Measurements from ENCODE around the gene CCR4. TPM values are rescaled to one million over a fixed set of nuclear protein-coding genes. Genes with fewer than 3 reads are reported as not detected.

CCR4 gene
- total RNA-seq, 1 experiment from 2014 or later, result 0.22 TPM

DNA sequence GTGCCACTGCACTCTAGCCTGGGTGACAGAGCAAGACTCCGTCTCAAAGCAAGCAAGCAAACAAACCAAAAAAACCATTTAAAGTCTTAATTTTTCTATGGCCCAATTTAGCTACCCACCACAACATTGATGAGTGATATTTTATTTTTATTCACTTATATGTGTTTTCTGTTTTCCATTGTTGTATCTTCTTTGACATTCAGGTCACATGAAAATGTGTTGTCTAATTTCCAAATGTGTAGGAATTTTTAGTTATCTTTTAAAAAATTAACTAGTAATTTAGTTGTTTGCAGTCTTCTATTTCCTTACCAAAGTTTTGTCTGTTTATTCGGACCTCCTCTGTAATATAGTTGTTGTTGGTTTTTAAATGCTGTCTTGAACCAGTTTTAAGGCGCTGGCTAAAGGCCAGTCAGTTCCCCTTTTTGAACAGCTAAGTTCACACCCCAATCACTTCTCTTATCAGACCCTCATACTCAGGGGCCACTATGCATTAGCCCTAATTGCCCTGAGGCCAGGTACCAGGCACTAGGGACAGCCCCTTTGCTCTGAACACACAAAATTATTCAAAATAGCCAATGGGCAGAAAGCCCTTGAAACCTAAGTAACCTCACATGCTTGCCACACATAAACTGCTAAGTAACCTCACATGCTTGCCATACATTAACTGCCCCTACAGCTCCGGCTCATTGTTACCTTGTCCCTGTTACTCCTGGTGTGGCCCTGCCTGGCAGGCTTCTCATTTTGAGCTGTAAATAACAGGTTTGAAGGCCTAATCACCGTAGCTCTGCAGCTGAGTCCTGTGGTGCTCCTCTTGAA, 4.3 kb upstream of the CCR4 start:
- POLR2A ChIA-PET, result interaction anchor here (0.5 kb wide), 1 partner anchor 439 kb away, joined by 6 read pairs; no protein-coding TSS in a partner anchor
- TF ChIP-seq, protein P1, sequence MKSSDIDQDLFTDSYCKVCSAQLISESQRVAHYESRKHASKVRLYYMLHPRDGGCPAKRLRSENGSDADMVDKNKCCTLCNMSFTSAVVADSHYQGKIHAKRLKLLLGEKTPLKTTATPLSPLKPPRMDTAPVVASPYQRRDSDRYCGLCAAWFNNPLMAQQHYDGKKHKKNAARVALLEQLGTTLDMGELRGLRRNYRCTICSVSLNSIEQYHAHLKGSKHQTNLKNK (CRISPR knock-in tag; IDR thresholded peaks at IDR 0.05), result no peak
- no peak for TF ChIP-seq RORB (CRISPR knock-in tag; IDR thresholded peaks at IDR 0.05)
- no peak for TF ChIP-seq CREM (CRISPR knock-in tag; IDR thresholded peaks at IDR 0.05)
- ATAC-seq (no peak; the same call in none of the 2 replicates), DNase-seq (ENCODE audit: low spot score) (no peak)
- no peaks in the 10 kb centered on the region for H3K4me1 Mint-ChIP-seq
- no peak overlapping the region for H3K27ac Mint-ChIP-seq
- H3K9me3 Mint-ChIP-seq, result no peaks in the 10 kb centered on the region
- H3K27me3 Mint-ChIP-seq (ENCODE audit: low read depth), result peaks cover 7% of the 10 kb centered on the region; the same call in 1 of the 2 replicates
- no peak overlapping the region for H3K4me3 Mint-ChIP-seq
- no peaks in the 10 kb centered on the region for H3K36me3 Mint-ChIP-seq
- CTCF ChIA-PET, result interaction anchor here (0.7 to 4.6 kb wide), 19 partner anchors 11 to 840 kb away, joined by 3 to 36 read pairs (median 4); no protein-coding TSS in a partner anchor

DNA sequence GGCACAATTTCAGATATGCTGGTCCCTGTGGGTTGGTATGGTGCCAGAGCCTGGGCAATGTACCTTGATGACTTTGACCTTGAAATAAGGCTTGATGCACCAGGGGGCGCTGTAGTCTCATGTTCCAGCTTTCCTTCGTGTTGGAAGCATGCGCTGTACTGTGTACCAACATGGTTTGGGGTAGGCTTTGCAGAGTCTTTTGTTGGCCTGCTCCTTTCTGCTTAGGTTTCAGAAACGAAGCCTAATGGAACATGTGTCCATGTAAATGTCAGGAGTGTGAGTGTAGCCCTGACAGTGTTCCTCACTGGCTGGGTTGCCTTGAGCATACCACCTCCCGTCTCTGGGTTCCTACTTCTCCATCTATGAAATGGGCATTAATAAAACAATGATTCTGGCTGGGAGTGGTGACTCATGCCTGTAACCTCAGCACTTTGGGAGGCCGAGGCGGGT, 3.6 kb upstream of the CCR4 start:
- TF ChIP-seq, protein P1 (CRISPR knock-in tag; IDR thresholded peaks at IDR 0.05), result no peak
- TF ChIP-seq, protein P2, sequence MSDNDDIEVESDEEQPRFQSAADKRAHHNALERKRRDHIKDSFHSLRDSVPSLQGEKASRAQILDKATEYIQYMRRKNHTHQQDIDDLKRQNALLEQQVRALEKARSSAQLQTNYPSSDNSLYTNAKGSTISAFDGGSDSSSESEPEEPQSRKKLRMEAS (CRISPR knock-in tag; IDR thresholded peaks at IDR 0.05), result peak; percentile 57
- TF ChIP-seq, protein P3, sequence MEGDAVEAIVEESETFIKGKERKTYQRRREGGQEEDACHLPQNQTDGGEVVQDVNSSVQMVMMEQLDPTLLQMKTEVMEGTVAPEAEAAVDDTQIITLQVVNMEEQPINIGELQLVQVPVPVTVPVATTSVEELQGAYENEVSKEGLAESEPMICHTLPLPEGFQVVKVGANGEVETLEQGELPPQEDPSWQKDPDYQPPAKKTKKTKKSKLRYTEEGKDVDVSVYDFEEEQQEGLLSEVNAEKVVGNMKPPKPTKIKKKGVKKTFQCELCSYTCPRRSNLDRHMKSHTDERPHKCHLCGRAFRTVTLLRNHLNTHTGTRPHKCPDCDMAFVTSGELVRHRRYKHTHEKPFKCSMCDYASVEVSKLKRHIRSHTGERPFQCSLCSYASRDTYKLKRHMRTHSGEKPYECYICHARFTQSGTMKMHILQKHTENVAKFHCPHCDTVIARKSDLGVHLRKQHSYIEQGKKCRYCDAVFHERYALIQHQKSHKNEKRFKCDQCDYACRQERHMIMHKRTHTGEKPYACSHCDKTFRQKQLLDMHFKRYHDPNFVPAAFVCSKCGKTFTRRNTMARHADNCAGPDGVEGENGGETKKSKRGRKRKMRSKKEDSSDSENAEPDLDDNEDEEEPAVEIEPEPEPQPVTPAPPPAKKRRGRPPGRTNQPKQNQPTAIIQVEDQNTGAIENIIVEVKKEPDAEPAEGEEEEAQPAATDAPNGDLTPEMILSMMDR (IDR thresholded peaks at IDR 0.05), result peak; percentile 89
- TF ChIP-seq, protein P4, sequence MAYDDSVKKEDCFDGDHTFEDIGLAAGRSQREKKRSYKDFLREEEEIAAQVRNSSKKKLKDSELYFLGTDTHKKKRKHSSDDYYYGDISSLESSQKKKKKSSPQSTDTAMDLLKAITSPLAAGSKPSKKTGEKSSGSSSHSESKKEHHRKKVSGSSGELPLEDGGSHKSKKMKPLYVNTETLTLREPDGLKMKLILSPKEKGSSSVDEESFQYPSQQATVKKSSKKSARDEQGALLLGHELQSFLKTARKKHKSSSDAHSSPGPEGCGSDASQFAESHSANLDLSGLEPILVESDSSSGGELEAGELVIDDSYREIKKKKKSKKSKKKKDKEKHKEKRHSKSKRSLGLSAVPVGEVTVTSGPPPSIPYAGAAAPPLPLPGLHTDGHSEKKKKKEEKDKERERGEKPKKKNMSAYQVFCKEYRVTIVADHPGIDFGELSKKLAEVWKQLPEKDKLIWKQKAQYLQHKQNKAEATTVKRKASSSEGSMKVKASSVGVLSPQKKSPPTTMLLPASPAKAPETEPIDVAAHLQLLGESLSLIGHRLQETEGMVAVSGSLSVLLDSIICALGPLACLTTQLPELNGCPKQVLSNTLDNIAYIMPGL (CRISPR knock-in tag; IDR thresholded peaks at IDR 0.05), result no peak
- TF ChIP-seq MXD4 (CRISPR knock-in tag; IDR thresholded peaks at IDR 0.05; ENCODE audit: borderline replicate concordance) (no peak), NR2C2 (CRISPR knock-in tag; IDR thresholded peaks at IDR 0.05) (no peak), GABPB1 (CRISPR knock-in tag; IDR thresholded peaks at IDR 0.05) (peak; percentile 20; the same call in 1 of the 2 replicates), ZNF263 (CRISPR knock-in tag; IDR thresholded peaks at IDR 0.05; ENCODE audit: low read depth) (no peak), TEAD1 (CRISPR knock-in tag; IDR thresholded peaks at IDR 0.05) (0 out of 2 replicates have a peak, but pooled peaks have one; percentile 41), ESRRA (CRISPR knock-in tag; IDR thresholded peaks at IDR 0.05; ENCODE audit: borderline replicate concordance) (peak; percentile 87; the same call in 1 of the 2 replicates)
- Mint-ChIP-seq H3K9me3 (no peaks in the 10 kb centered on the region), H3K4me1 (no peaks in the 10 kb centered on the region), H3K4me3 (no peak overlapping the region), H3K27me3 (ENCODE audit: low read depth) (peaks cover 7% of the 10 kb centered on the region; the same call in 1 of the 2 replicates), H3K36me3 (no peaks in the 10 kb centered on the region), H3K27ac (no peak overlapping the region)
- peak; percentile 95 for DNase-seq (ENCODE audit: low spot score)
- CTCF ChIA-PET, result interaction anchor here (0.7 to 4.6 kb wide), 19 partner anchors 10 to 839 kb away, joined by 3 to 36 read pairs (median 4); no protein-coding TSS in a partner anchor
- peak; percentile 97 for ATAC-seq
- POLR2A ChIA-PET, result interaction anchor here (0.5 kb wide), 1 partner anchor 438 kb away, joined by 6 read pairs; no protein-coding TSS in a partner anchor

DNA sequence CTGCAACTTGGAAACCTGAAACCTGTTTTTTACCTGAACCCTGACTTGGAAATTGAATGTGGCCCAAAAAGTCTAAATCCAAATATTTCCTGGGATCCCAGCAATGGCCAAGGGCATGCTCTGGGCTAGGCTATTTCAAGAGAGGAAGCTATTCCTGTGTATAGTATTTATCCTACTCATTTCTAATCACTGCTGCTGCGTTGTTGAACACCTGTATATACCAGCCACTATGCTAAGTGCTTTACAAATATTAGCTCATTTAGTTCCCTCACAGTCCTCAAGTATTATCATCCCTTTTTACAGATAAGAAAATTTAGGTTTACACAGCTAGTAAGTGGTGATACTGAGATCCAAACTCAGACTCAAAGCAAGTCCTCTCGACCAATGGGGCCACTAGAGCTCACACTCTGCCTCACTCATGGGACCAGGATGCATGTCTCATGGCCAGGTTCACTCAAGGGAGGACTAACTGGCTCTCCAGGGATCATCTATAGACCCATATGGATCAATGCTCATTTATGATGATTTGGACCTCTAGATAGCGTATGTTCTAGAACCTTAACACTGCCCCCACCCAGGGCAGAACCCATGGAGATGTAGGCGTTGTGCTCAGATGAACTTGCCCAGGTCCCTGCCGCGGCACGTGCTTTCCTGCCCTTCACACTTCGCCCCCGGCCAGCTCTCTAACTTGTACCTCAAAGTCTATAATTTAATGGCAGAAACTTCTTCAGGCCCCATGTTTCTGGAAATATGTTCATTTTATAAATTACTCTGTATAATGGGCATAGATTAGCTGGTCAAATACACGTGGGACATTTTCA, 2.6 kb upstream of the CCR4 start:
- Mint-ChIP-seq H3K27me3 (ENCODE audit: low read depth) (peaks cover 7% of the 10 kb centered on the region; the same call in 1 of the 2 replicates), H3K36me3 (no peaks in the 10 kb centered on the region), H3K4me1 (no peaks in the 10 kb centered on the region), H3K4me3 (no peak overlapping the region), H3K27ac (no peak overlapping the region), H3K9me3 (no peaks in the 10 kb centered on the region)
- ChIA-PET CTCF (interaction anchor here (0.9 to 4.6 kb wide), 6 partner anchors 9 to 838 kb away, joined by 3 to 36 read pairs (median 8); no protein-coding TSS in a partner anchor), POLR2A (no interaction called here)
- ATAC-seq, result no peak
- no peak for DNase-seq (ENCODE audit: low spot score)
- no peak for TF ChIP-seq ESRRA (CRISPR knock-in tag; IDR thresholded peaks at IDR 0.05; ENCODE audit: borderline replicate concordance)
- TF ChIP-seq SMAD3 (CRISPR knock-in tag; IDR thresholded peaks at IDR 0.05; ENCODE audit: borderline replicate concordance), result no peak
- TF ChIP-seq CBFB (CRISPR knock-in tag; IDR thresholded peaks at IDR 0.05; ENCODE audit: low read depth), result no peak
- no peak for TF ChIP-seq ZNF416 (CRISPR knock-in tag; IDR thresholded peaks at IDR 0.05)
- TF ChIP-seq, protein P5, sequence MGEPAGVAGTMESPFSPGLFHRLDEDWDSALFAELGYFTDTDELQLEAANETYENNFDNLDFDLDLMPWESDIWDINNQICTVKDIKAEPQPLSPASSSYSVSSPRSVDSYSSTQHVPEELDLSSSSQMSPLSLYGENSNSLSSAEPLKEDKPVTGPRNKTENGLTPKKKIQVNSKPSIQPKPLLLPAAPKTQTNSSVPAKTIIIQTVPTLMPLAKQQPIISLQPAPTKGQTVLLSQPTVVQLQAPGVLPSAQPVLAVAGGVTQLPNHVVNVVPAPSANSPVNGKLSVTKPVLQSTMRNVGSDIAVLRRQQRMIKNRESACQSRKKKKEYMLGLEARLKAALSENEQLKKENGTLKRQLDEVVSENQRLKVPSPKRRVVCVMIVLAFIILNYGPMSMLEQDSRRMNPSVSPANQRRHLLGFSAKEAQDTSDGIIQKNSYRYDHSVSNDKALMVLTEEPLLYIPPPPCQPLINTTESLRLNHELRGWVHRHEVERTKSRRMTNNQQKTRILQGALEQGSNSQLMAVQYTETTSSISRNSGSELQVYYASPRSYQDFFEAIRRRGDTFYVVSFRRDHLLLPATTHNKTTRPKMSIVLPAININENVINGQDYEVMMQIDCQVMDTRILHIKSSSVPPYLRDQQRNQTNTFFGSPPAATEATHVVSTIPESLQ (CRISPR knock-in tag; IDR thresholded peaks at IDR 0.05), result no peak
- no peak for TF ChIP-seq NFE2L1 (CRISPR knock-in tag; IDR thresholded peaks at IDR 0.05)
- TF ChIP-seq NR3C1 (CRISPR knock-in tag; conservative IDR thresholded peaks at IDR 0.05; ENCODE audit: low read depth), result no peak
- no peak for TF ChIP-seq NFATC4 (CRISPR knock-in tag; IDR thresholded peaks at IDR 0.05)
- no peak for TF ChIP-seq RORB (CRISPR knock-in tag; IDR thresholded peaks at IDR 0.05)
- TF ChIP-seq, protein P6, sequence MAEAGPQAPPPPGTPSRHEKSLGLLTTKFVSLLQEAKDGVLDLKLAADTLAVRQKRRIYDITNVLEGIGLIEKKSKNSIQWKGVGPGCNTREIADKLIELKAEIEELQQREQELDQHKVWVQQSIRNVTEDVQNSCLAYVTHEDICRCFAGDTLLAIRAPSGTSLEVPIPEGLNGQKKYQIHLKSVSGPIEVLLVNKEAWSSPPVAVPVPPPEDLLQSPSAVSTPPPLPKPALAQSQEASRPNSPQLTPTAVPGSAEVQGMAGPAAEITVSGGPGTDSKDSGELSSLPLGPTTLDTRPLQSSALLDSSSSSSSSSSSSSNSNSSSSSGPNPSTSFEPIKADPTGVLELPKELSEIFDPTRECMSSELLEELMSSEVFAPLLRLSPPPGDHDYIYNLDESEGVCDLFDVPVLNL (CRISPR knock-in tag; IDR thresholded peaks at IDR 0.05; ENCODE audit: borderline replicate concordance, low read depth), result no peak
